Thoracic aorta (tissue), 2 donors: Measurements from ENCODE around the gene SH3PXD2A. TPM values are rescaled to one million over a fixed set of nuclear protein-coding genes. Genes with fewer than 3 reads are reported as not detected.

Source experiments
- ATAC-seq: fragments of 150-250 bp; one replicate; pipeline ENCODE4 v1.8.0; 2017; ENCODE audit warnings: low read depth; ENCODE audit not compliant: insufficient number of reproducible peaks, low FRiP score
- DNase-seq: peaks from one replicate; pipeline ENCODE4 v3.0.0-alpha.2; 2020; ENCODE audit warnings: low spot score
- H3K27ac ChIP-seq, 2 donors: fragments of 200-600 bp; sonication (generic); 1 replicate in 1 of 2; 2 replicates in 1 of 2; pipeline ENCODE4 v1.5.1; 2016; ENCODE audit warnings: mild to moderate bottlenecking in 2 of 2, moderate library complexity in 2 of 2
- H3K27me3 ChIP-seq: fragments of 200-600 bp; sonication (generic); replicated peaks from 2 replicates; pipeline ENCODE4 v1.6.0; 2016; ENCODE audit warnings: mild to moderate bottlenecking; ENCODE audit not compliant: insufficient read depth
- H3K36me3 ChIP-seq: fragments of 200-600 bp; sonication (generic); one replicate; pipeline ENCODE4 v1.5.1; 2016
- H3K4me1 ChIP-seq, 2 donors: fragments of 200-600 bp; sonication (generic); 1 replicate in 1 of 2; 2 replicates in 1 of 2; pipeline versions ENCODE4 v1.5.1 to v1.6.0; 2016; ENCODE audit warnings: low read depth in 2 of 2, mild to moderate bottlenecking in 1 of 2; ENCODE audit not compliant: control insufficient read depth in 1 of 2
- H3K4me3 ChIP-seq: fragments of 200-600 bp; sonication (generic); 2 replicates; pipeline ENCODE4 v1.5.1; 2016; ENCODE audit warnings: mild to moderate bottlenecking
- H3K9me3 ChIP-seq: fragments of 200-600 bp; sonication (generic); 2 replicates; pipeline ENCODE4 v1.5.1; 2016
- total RNA-seq, 2 donors: library from RNA; depleted of rRNA; stranded (reverse); fragments of >200 nt; gene quantifications; one replicate each; pipeline versions ENCODE4 v1.1.0 to v1.2.3, GENCODE V29; 2016
- TF ChIP-seq, protein P1 (sequence below): fragments of 200-600 bp; sonication (generic); IDR thresholded peaks from one replicate; pipeline ENCODE4 v1.5.1; 2019; ENCODE audit warnings: antibody characterized with exemption

SH3PXD2A gene
- total RNA-seq, 2 donors from 2014 or later = 28.3 to 51.5 TPM

DNA sequence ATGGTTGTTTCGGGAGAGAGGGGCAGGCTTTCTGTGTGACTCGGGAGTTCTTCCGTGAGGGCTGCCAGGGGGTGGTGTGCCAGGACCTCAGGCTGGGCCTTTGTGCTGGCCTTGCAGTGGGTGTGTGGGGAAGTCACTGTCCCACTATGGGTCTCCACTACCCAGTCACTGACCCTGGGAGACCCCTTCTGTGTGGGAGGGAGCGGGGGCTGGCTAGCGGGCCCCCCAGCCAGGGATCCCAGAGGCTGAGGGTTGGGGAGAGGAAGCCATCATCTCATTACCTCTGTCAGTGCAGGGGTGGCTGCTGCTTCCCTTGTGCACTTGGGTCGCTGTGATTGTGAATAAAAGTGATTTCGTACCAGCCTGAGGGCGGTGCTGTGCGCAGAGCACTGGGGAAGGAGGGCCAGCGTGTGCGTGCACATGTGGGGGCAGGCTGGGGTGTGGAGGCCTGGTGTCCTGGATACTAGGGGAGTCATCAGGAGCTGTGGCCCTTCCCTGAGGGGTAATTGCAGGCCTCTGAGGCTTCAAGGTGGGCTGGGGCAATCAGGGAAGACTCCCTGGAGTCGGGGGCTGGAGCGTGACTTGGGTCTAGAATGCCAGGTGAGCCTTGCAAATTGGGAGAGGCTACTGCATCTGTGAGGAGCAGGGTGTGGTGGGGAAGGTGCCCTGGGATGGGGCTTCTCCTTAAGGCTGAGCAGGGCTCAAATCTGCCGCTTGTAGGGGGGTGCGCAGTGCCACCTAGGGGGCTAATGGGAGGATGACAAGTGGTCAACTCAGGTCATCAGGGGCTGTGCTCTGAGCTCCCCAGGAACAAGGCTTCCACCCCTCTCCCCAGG is 263.0 kb downstream of the SH3PXD2A start:
- Histone ChIP-seq H3K27ac (no peak overlapping the region), H3K4me1 (peaks cover 0 to 10% of the 10 kb centered on the region in 2 donors), H3K4me3 (no peak overlapping the region), H3K27me3 (no peaks in the 10 kb centered on the region), H3K9me3 (no peaks in the 10 kb centered on the region), H3K36me3 (no peaks in the 10 kb centered on the region)
- ATAC-seq (no peak), DNase-seq (no peak)
- TF ChIP-seq, protein P1, sequence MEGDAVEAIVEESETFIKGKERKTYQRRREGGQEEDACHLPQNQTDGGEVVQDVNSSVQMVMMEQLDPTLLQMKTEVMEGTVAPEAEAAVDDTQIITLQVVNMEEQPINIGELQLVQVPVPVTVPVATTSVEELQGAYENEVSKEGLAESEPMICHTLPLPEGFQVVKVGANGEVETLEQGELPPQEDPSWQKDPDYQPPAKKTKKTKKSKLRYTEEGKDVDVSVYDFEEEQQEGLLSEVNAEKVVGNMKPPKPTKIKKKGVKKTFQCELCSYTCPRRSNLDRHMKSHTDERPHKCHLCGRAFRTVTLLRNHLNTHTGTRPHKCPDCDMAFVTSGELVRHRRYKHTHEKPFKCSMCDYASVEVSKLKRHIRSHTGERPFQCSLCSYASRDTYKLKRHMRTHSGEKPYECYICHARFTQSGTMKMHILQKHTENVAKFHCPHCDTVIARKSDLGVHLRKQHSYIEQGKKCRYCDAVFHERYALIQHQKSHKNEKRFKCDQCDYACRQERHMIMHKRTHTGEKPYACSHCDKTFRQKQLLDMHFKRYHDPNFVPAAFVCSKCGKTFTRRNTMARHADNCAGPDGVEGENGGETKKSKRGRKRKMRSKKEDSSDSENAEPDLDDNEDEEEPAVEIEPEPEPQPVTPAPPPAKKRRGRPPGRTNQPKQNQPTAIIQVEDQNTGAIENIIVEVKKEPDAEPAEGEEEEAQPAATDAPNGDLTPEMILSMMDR = peak; percentile 35

DNA sequence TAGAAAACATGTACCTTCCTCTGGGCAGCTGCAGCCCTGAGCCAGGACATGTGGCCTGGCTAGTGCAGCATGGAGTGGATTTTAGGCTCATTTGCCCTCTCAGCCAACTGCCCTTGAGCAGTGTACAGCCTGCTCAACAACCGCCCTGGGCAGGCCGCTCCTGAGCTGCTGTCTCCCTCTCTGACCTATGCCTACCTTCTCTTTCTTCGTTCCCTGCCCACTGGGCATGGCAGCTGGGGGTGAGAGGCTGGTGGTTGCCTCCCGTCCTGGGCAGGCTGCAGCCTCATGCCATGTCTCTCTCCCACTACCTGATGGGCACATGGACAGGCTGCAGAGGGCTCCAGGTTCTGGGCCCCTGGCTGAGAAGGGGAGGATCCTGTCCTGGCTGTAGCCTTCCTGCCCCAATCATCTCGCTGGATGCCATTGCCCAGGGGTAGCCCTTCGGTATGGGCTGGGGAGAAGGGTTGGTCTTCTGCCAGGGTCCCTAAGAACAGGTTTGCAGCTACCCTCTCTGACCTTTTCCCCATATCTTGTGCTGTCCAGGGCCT is 264.6 kb downstream of the SH3PXD2A start:
- H3K9me3 ChIP-seq = no peaks in the 10 kb centered on the region
- no peaks in the 10 kb centered on the region for H3K4me1 ChIP-seq
- no peak overlapping the region for H3K27ac ChIP-seq
- H3K27me3 ChIP-seq = no peaks in the 10 kb centered on the region
- ATAC-seq (no peak), DNase-seq (no peak)
- H3K4me3 ChIP-seq = no peak overlapping the region
- no peaks in the 10 kb centered on the region for H3K36me3 ChIP-seq
- TF ChIP-seq, protein P1 = no peak

DNA sequence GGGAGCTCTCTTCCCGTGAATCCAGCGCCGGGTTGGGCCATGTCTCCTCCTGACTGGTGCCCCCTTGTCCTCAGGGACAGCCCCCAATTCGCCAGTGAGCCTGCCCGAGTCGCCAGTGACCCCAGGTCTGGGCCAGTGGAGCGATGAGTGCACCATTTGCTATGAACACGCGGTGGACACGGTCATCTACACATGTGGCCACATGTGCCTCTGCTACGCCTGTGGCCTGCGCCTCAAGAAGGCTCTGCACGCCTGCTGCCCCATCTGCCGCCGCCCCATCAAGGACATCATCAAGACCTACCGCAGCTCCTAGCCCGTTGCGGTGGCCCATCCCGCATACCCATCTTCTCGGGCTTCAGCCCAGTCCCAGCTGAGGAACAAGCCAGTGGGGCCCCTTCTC is 265.3 kb downstream of the SH3PXD2A start:
- H3K4me3 ChIP-seq = no peak overlapping the region
- no peaks in the 10 kb centered on the region for H3K36me3 ChIP-seq
- no peaks in the 10 kb centered on the region for H3K27me3 ChIP-seq
- TF ChIP-seq, protein P1 = no peak
- no peaks in the 10 kb centered on the region for H3K9me3 ChIP-seq
- DNase-seq (no peak), ATAC-seq (no peak)
- H3K4me1 ChIP-seq = no peaks in the 10 kb centered on the region
- no peak overlapping the region for H3K27ac ChIP-seq

DNA sequence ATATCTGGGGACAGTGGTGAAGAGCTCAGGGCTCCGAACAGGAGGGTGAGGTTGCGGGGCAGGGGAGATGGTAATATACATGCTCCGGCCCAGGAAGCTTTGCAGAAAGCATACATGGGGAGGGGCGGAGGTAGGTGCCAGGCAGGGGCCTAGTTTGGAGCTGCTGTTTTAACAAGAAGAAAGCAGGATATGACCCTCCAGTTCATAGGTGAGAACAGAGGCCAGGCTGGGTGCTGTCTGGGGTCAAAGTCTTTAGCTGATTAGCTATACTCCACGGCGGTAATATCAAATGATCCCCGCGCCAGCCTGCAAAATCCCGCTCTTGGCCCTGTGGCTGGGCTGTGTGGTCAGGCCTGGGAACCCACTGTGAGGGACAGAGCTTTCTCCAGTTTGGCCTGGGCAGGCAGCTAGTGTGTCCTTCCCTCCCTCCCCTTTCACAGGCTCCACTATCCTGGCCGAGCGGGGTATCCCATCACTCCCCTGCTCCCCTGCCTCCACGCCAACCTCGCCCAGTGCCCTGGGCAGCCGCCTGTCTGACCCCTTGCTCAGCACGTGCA is 266.2 kb downstream of the SH3PXD2A start:
- ATAC-seq (no peak), DNase-seq (no peak)
- H3K4me1 ChIP-seq = no peaks in the 10 kb centered on the region
- no peaks in the 10 kb centered on the region for H3K9me3 ChIP-seq
- H3K36me3 ChIP-seq = no peaks in the 10 kb centered on the region
- no peak overlapping the region for H3K4me3 ChIP-seq
- TF ChIP-seq, protein P1 = no peak
- no peaks in the 10 kb centered on the region for H3K27me3 ChIP-seq
- no peak overlapping the region for H3K27ac ChIP-seq

DNA sequence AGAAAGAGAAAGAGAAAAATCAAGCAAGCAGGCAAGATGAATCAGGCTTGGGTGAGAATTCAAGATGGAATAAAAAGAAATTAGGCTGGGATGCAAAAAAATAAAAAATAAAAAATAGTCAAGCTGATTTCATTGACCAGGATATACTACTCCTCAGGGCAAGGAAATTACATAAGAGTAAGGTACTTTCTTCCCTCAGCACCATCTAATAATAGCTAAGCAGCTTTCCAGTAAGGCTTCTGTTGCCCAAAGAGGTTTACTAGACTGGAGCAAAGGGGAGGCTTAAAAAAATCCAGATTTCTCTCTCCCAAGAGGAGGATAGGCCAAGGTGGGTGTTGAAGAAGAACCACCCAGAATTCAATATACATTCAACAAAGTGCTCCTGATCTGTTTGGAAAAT is 268.3 kb downstream of the SH3PXD2A start:
- Histone ChIP-seq H3K27me3 (no peaks in the 10 kb centered on the region), H3K4me1 (no peaks in the 10 kb centered on the region), H3K4me3 (no peak overlapping the region), H3K9me3 (no peaks in the 10 kb centered on the region), H3K27ac (no peak overlapping the region), H3K36me3 (no peaks in the 10 kb centered on the region)
- TF ChIP-seq, protein P1 = no peak
- ATAC-seq = no peak
- no peak for DNase-seq
